ENCODE measurements around the gene ELMO1.

The ELMO1 gene

GRCh38 chr7:37112876-37113275, 335.8 kb downstream of the ELMO1 start:
- DNase-seq = no peak

- no peak for DNase-seq
Measured at GRCh38 chr7:37112218-37112617, 336.4 kb downstream of the ELMO1 start.

GRCh38 chr7:37111459-37111858, 337.2 kb downstream of the ELMO1 start:
- DNase-seq = no peak

- no peak for DNase-seq
Measured at GRCh38 chr7:37110660-37111424, 337.8 kb downstream of the ELMO1 start.

GRCh38 chr7:37109843-37110242, 338.8 kb downstream of the ELMO1 start:
- no peak for DNase-seq

GRCh38 chr7:37109016-37109683, 339.5 kb downstream of the ELMO1 start:
- no peak for DNase-seq

- no peak for DNase-seq
Measured at GRCh38 chr7:37108615-37109014, 340.0 kb downstream of the ELMO1 start.

- no peak for DNase-seq
Measured at GRCh38 chr7:37107047-37107750, 341.5 kb downstream of the ELMO1 start.

GRCh38 chr7:37105762-37106161, 342.9 kb downstream of the ELMO1 start:
- DNase-seq = no peak

- DNase-seq = no peak
Measured at GRCh38 chr7:37104822-37105518, 343.7 kb downstream of the ELMO1 start.

- no peak for DNase-seq
Measured at GRCh38 chr7:37102518-37103137, 346.0 kb downstream of the ELMO1 start.

GRCh38 chr7:37100735-37101331, 347.8 kb downstream of the ELMO1 start:
- DNase-seq = no peak

GRCh38 chr7:37098762-37099161, 349.9 kb downstream of the ELMO1 start:
- DNase-seq = no peak

GRCh38 chr7:37097983-37098382, 350.7 kb downstream of the ELMO1 start:
- no peak for DNase-seq

- no peak for DNase-seq
Measured at GRCh38 chr7:37097276-37097675, 351.4 kb downstream of the ELMO1 start.

GRCh38 chr7:37096341-37096740, 352.3 kb downstream of the ELMO1 start:
- DNase-seq = no peak

GRCh38 chr7:37095122-37095521, 353.5 kb downstream of the ELMO1 start:
- no peak for DNase-seq

GRCh38 chr7:37093257-37093656, 355.4 kb downstream of the ELMO1 start:
- DNase-seq = no peak

- DNase-seq = no peak
Measured at GRCh38 chr7:37092548-37092947, 356.1 kb downstream of the ELMO1 start.

GRCh38 chr7:37089972-37090371, 358.7 kb downstream of the ELMO1 start:
- no peak for DNase-seq

- no peak for DNase-seq
Measured at GRCh38 chr7:37085600-37085999, 363.1 kb downstream of the ELMO1 start.

- DNase-seq = no peak
Measured at GRCh38 chr7:37084303-37084702, 364.4 kb downstream of the ELMO1 start.

Data from CD4-positive, alpha-beta T cell treated with Interleukin-4 for 4 hours (primary cell).